GM12878 (cell line): ENCODE data around the gene SYCE1. TPM values are rescaled to one million over a fixed set of nuclear protein-coding genes. Genes with fewer than 3 reads are reported as not detected.
"Not testable (repeated sequence)": the region's sequence is repeated elsewhere in the genome, so short reads cannot be mapped to it uniquely, and the experiment has no call there.

Source experiments
- ATAC-seq: fragments of 200-7000 bp; cut with Tn5 transposase; 3 replicates; pipeline ENCODE4 v1.9.1; 2020; ENCODE audit warnings: mild to moderate bottlenecking, moderate library complexity
- BruUV-seq: library from RNA; stranded (reverse); fragments of 400-500 nt; replicated peaks from 2 replicates; lab custom pipeline; 2021; lab: Mats Ljungman, UMichigan
- CTCF ChIA-PET: fragments of 300-600 bp; sonication (Branson Sonifier 250); formaldehyde crosslinking; extraction: SDS; loops from one replicate; lab custom pipeline; 2021; ENCODE audit warnings: inconsistent platforms; lab: Yijun Ruan, JAX
- POLR2A ChIA-PET: fragments of 350-600 bp; formaldehyde crosslinking; extraction: SDS; loops from one replicate; lab custom pipeline; 2021; ENCODE audit warnings: inconsistent platforms; lab: Charles Lee
- RAD21 ChIA-PET: fragments of 300-600 bp; sonication (Branson Sonifier 250); formaldehyde crosslinking; loops from one replicate; lab custom pipeline; 2023; ENCODE audit warnings: antibody characterized with exemption; ENCODE audit not compliant: unreplicated experiment; lab: Charles Lee
- SMC1A ChIA-PET: fragments of 300-600 bp; sonication (Branson Sonifier 250); formaldehyde crosslinking; loops from one replicate; lab custom pipeline; 2023; ENCODE audit not compliant: unreplicated experiment, uncharacterized antibody; lab: Charles Lee
- DNase-seq: peaks from one replicate; pipeline ENCODE4 v3.0.0-alpha.2; 2011; ENCODE audit warnings: low read depth, low spot score
- FAIRE-seq: peaks from 3 replicates; lab custom pipeline; 2011; peaks lifted over from hg19 to GRCh38; lab: Jason Lieb, UNC
- H2AFZ ChIP-seq: 2 replicates; pipeline ENCODE4 v1.6.0; 2011; ENCODE audit warnings: low read depth, low read length, control low read depth; ENCODE audit not compliant: control insufficient read depth
- H3K27ac ChIP-seq: 2 replicates; pipeline ENCODE4 v1.5.1; 2011; ENCODE audit warnings: control low read depth; ENCODE audit not compliant: control insufficient read depth, insufficient read depth
- H3K27me3 ChIP-seq, 2 experiments: replicated peaks in 1 of 2; 2 replicates each; pipeline versions ENCODE4 v1.6.0 to v1.6.1; 2011; ENCODE audit warnings: low read length in 1 of 2; ENCODE audit not compliant: control insufficient read depth in 2 of 2, insufficient read depth in 2 of 2
- H3K36me3 ChIP-seq, 2 experiments: 2 replicates each; pipeline ENCODE4 v1.5.1; 2011; ENCODE audit warnings: low read length in 1 of 2; ENCODE audit not compliant: control insufficient read depth in 2 of 2, insufficient read depth in 2 of 2
- H3K4me1 ChIP-seq: 2 replicates; pipeline ENCODE4 v1.6.1; 2011; ENCODE audit warnings: mild to moderate bottlenecking, low read length, moderate library complexity, mixed read lengths; ENCODE audit not compliant: control insufficient read depth, insufficient read depth
- H3K4me2 ChIP-seq: 2 replicates; pipeline ENCODE4 v1.6.0; 2011; ENCODE audit warnings: control low read depth; ENCODE audit not compliant: control insufficient read depth, insufficient read depth
- H3K4me3 ChIP-seq: fragments of 200-600 bp; sonication (generic); 2 replicates; pipeline ENCODE4 v1.5.1; 2016
- H3K79me2 ChIP-seq: 2 replicates; pipeline ENCODE4 v1.6.0; 2011; ENCODE audit warnings: low read length; ENCODE audit not compliant: control insufficient read depth, insufficient read depth
- H3K9ac ChIP-seq: 2 replicates; pipeline ENCODE4 v1.8.0; 2011; ENCODE audit warnings: low read length, control low read depth, mixed read lengths; ENCODE audit not compliant: control insufficient read depth, insufficient read depth
- H3K9me3 ChIP-seq: replicated peaks from 3 replicates; pipeline ENCODE4 v1.5.1; 2011; ENCODE audit warnings: mild to moderate bottlenecking, low read length; ENCODE audit not compliant: control insufficient read depth, insufficient read depth
- H4K20me1 ChIP-seq: 2 replicates; pipeline ENCODE4 v1.6.0; 2011; ENCODE audit not compliant: control insufficient read depth, insufficient read depth
- IKZF1 ChIP-seq: fragments of 450-650 bp; conservative IDR thresholded peaks from 2 replicates; pipeline ENCODE4 v1.6.1; 2017; ENCODE audit warnings: antibody characterized with exemption, mild to moderate bottlenecking
- MYB ChIP-seq: fragments of 150-350 bp; IDR thresholded peaks from 2 replicates; pipeline ENCODE4 v1.6.1; 2014; ENCODE audit warnings: mild to moderate bottlenecking, low read depth, low read length, borderline replicate concordance
- SMC3 ChIP-seq: IDR thresholded peaks from 2 replicates; pipeline ENCODE4 v1.6.1; 2011; ENCODE audit warnings: low read length, improper control_type of control experiment, borderline replicate concordance
- SP1 ChIP-seq: IDR thresholded peaks from one replicate; pipeline ENCODE4 v1.6.1; 2011; ENCODE audit warnings: low read depth, low read length
- SUPT20H ChIP-seq: IDR thresholded peaks from 2 replicates; pipeline ENCODE4 v1.6.1; 2011; ENCODE audit warnings: low read depth, mild to moderate bottlenecking, low read length, moderate library complexity, borderline replicate concordance; ENCODE audit not compliant: control insufficient read depth
- TCF7 ChIP-seq: IDR thresholded peaks from 2 replicates; pipeline ENCODE4 v1.6.1; 2014; ENCODE audit warnings: antibody characterized with exemption, borderline replicate concordance
- WGBS: methylation state at CpG from one replicate; pipeline ENCODE4 v1.1.6; 2016; ENCODE audit warnings: low lambda C conversion rate; ENCODE audit not compliant: insufficient replicate concordance, insufficient coverage; ENCODE audit errors: missing lambda C conversion rate; 5-methylcytosine and 5-hydroxymethylcytosine counted together
- in situ Hi-C: fragments of 300-500 bp; cut with MboI; formaldehyde crosslinking; loops from 9 replicates; pipeline ENCODE4 v1.14.3; 2018; ENCODE audit warnings: mixed read lengths
- intact Hi-C: fragments of 100-400 bp; cut with micrococcal nuclease; formaldehyde crosslinking; loops from one replicate; pipeline ENCODE4 v1.14.2; 2022; ENCODE audit not compliant: unreplicated experiment
- polyA plus RNA-seq, 11 experiments: library from polyadenylated mRNA; depleted of rRNA in 4 of 11; unstranded in 6 of 11; stranded (reverse) in 5 of 11; fragments of >200 nt; fragmentation: Nextera tagmentation in 4 of 11; fragmentation: Illumina TruSeq in 1 of 11; extraction: Ambion mirVana in 4 of 11; extraction: Trizol in 1 of 11; gene quantifications; 1 replicate in 1 of 11; 2 replicates in 10 of 11; pipeline versions ENCODE4 v1.2.1 to v1.2.3, GENCODE V29; 2011 to 2016; ENCODE audit warnings: inconsistent platforms in 2 of 11, missing spikeins in 2 of 11, low read depth in 1 of 11
- total RNA-seq, 4 experiments: library from RNA; depleted of rRNA in 3 of 4; stranded (reverse); fragments of >200 nt in 3 of 4; fragmentation: Illumina TruSeq in 1 of 4; extraction: Trizol in 1 of 4; gene quantifications; 2 replicates each; pipeline versions ENCODE4 v1.2.1 to v1.2.3, GENCODE V29; 2013 to 2021

Gene SYCE1
- total and polyA plus RNA-seq, 10 of the 15 experiments (the other 5 are each of a cell fraction or from before 2014, with no cell fraction given), result not detected

- TF ChIP-seq SP1, result no peak
- no peak for TF ChIP-seq MYB
- TF ChIP-seq SUPT20H, result no peak
- peak; percentile 61 for TF ChIP-seq SMC3
- TF ChIP-seq TCF7, result no peak
- TF ChIP-seq IKZF1, result peak; percentile 69
These were observed 45.1 kb downstream of the SYCE1 start (continued) for GRCh38 chr10:133520193-133520738.

- H3K27ac ChIP-seq, ATAC-seq, DNase-seq, H3K27me3 ChIP-seq, H3K4me3 ChIP-seq, H3K4me1 ChIP-seq, H3K9me3 ChIP-seq, POLR2A ChIA-PET, H3K79me2 ChIP-seq, H4K20me1 ChIP-seq, H3K9ac ChIP-seq, in situ Hi-C loops, H2AFZ ChIP-seq, H3K36me3 ChIP-seq, FAIRE-seq, H3K4me2 ChIP-seq, intact Hi-C loops, BruUV-seq: not testable (repeated sequence)
- SMC1A ChIA-PET, result interaction anchor here (0.6 to 1.0 kb wide), 3 partner anchors 17 to 90 kb away, joined by 3 read pairs; no protein-coding TSS in a partner anchor
- CTCF ChIA-PET, result interaction anchor here (1.4 to 4.4 kb wide), 2 partner anchors 80 to 189 kb away, joined by 6 to 24 read pairs; no protein-coding TSS in a partner anchor
- WGBS, result 36% methylated on average over 5 of the region's 5 CpGs
- RAD21 ChIA-PET, result interaction anchor here (1.2 kb wide), 1 partner anchor 80 kb away, joined by 3 read pairs; no protein-coding TSS in a partner anchor
These were observed 46.9 kb downstream of the SYCE1 start for GRCh38 chr10:133518517-133518916.
